Anterior cingulate cortex (tissue), 58 donors: ENCODE measurements around the gene MRPS9.
A peak's percentile ranks its signal among the peaks of the same experiment; 100 is the strongest.

Experiments
- DNase-seq, 58 donors: peaks; one replicate each; lab custom pipeline; 2025; lab: John Stamatoyannopoulos, UW

MRPS9 gene

GRCh38 chr2:105037572-105038382 is at the start of gene MRPS9:
Gene MRPS9 (plus strand): TSS chr2:105038069. CDS start chr2:105038093, 24 bp downstream.
- peak; percentile 92 to 99 (median 98) for DNase-seq

- no peak for DNase-seq
Measured at GRCh38 chr2:105005181-105005951, 32.5 kb upstream of the MRPS9 start.

GRCh38 chr2:105007367-105007766 is 30.5 kb upstream of the MRPS9 start:
- no peak for DNase-seq

GRCh38 chr2:105032476-105032875 is 5.4 kb upstream of the MRPS9 start:
- DNase-seq = no peak

- no peak for DNase-seq
Measured at GRCh38 chr2:105034170-105034569, 3.7 kb upstream of the MRPS9 start.

- DNase-seq = peak in 12 of 58 donors; percentile 16 to 61 (median 42)
Measured at GRCh38 chr2:105038383-105039061, 653 bp downstream of the MRPS9 start.

- DNase-seq = no peak
Measured at GRCh38 chr2:105039559-105039958, 1.7 kb downstream of the MRPS9 start.

GRCh38 chr2:105042189-105042588 is 4.3 kb downstream of the MRPS9 start:
- DNase-seq = no peak

- DNase-seq = no peak
Measured at GRCh38 chr2:105052773-105053172, 14.9 kb downstream of the MRPS9 start.

GRCh38 chr2:105055613-105056012 is 17.7 kb downstream of the MRPS9 start:
- no peak for DNase-seq

- no peak for DNase-seq
Measured at GRCh38 chr2:105056245-105056644, 18.4 kb downstream of the MRPS9 start.

- no peak for DNase-seq
Measured at GRCh38 chr2:105057005-105057404, 19.1 kb downstream of the MRPS9 start.

- no peak for DNase-seq
Measured at GRCh38 chr2:105061560-105061959, 23.7 kb downstream of the MRPS9 start.

- DNase-seq = no peak
Measured at GRCh38 chr2:105062158-105062557, 24.3 kb downstream of the MRPS9 start.

GRCh38 chr2:105068387-105068786 is 30.5 kb downstream of the MRPS9 start:
- no peak for DNase-seq

- DNase-seq = no peak
Measured at GRCh38 chr2:105068875-105069274, 31.0 kb downstream of the MRPS9 start.

- DNase-seq = no peak
Measured at GRCh38 chr2:105070010-105070865, 32.4 kb downstream of the MRPS9 start.

- DNase-seq = no peak
Measured at GRCh38 chr2:105071379-105071778, 33.5 kb downstream of the MRPS9 start.

- no peak for DNase-seq
Measured at GRCh38 chr2:105072039-105072438, 34.2 kb downstream of the MRPS9 start.

GRCh38 chr2:105073591-105073990 is 35.7 kb downstream of the MRPS9 start:
- DNase-seq = no peak
